GM19023 (cell line): ENCODE data around the gene TIPARP.
"Not testable (repeated sequence)": the region's sequence is repeated elsewhere in the genome, so short reads cannot be mapped to it uniquely, and the experiment has no call there.

Experiments
- ATAC-seq: cut with Tn5 transposase; IDR thresholded peaks from one replicate; pipeline ENCODE4 v1.9.1; 2021; ENCODE audit warnings: mild to moderate bottlenecking, moderate library complexity; ENCODE audit not compliant: unreplicated experiment

Gene TIPARP

DNA sequence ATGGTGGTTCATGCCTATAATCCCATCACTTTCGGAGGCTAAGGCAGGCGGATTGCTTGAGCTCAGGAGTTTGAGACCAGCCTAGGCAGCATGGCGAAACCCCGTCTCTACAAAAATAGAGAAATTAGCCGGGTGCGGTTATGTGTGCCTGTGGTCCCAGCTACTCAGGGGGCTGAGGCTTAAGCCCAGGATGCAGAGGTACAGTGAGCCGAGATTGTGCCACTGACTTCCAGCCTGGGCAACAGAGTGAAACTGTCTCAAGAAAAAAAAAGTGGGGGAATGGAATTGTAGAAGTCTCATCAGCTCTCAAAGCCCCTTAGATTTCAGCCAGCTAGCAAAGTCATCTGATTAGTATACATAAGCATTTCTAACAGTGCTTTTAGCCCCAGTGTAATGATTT, 33.2 kb downstream of the TIPARP start:
- ATAC-seq, result no peak

DNA sequence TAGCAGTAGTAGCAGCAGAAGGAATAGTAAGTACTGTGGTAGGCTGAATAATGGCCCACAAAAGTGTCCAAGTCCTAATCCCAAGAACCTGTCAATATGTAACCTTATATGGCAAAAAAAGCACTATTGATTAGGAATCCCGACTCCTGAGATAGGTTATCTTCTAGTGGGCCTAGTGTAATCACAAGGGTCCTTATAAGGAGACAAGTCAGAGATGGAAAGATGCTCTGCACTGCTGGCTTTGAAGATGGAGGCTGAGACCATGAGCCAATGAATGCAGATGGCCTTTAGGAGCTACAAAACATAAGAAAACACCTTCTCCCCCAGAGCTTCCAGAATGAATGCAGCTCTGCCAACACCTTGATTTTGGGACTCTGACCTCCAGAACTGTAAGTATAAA, 36.0 kb downstream of the TIPARP start:
- ATAC-seq, result no peak

DNA sequence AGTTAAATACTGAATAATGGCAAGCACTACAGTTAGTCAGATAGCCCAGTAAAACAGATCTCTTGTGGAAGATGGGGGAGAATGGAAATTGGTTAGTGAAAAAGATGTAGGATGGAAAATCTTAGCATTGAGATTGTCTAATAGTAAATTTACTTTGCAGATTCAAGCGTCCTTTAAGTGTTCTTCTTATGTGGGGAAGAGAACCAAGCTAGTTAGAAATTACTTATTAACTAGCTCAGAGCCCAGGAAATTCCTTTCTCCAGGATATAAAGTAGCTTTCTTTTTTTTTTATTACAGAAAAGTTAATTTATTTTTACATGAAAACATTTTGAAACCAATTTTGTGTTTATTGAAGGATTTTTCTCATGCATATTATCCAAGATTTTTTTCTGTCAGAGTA, 36.7 kb downstream of the TIPARP start:
- ATAC-seq, result no peak

DNA sequence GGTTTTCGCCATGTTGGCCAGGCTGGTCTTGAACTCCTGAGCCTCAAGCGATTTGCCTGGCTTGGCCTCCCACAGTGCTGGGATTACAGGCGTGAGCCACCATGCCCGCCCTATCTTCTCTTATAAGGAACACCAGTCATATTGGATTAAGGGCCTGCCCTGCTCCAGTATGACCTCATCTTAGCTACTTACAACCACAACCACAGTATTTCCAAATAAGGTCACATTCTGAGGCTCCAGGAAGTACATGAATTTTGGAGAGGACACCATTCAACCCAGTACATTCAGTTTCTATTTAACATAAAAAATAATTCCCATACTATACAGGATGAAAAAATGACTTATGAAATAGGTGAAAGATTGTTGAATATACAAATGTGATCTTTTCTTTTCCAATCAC, 37.6 kb downstream of the TIPARP start:
- ATAC-seq, result peak; percentile 72

DNA sequence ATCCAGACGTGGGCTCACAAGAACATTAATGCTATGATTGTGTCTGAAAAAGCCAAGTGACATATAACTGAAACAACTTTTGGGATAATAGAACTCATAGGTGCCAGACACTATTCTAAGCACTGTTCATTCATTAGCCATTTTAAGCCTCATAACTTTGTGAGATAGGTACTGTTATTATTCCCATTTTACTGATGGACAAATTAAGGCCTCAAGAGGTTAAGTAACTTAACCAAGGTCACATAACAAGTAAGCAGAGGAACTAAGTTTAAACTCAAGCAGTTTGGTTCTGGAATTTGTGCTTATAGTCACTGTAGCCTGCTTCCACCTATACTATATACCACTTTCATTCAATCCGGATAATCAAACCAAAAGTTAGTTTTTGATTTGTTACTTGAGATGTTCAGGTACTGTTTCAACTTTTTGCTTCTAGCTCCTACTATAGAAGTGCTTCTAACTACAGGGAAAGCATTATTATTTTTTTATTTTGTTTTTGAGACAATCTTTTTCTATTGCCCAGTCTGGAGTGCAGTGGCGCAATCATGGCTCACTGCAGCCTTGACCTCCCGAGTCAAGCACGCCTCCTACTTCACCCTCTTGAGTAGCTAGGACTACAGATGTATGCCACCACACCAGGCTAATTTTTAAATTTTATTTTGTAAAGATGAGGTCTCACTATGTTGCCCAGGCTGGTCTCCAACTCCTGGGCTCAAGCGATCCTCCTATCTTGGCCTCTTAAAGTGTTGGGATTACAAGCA, 41.9 kb downstream of the TIPARP start:
- ATAC-seq, result no peak

DNA sequence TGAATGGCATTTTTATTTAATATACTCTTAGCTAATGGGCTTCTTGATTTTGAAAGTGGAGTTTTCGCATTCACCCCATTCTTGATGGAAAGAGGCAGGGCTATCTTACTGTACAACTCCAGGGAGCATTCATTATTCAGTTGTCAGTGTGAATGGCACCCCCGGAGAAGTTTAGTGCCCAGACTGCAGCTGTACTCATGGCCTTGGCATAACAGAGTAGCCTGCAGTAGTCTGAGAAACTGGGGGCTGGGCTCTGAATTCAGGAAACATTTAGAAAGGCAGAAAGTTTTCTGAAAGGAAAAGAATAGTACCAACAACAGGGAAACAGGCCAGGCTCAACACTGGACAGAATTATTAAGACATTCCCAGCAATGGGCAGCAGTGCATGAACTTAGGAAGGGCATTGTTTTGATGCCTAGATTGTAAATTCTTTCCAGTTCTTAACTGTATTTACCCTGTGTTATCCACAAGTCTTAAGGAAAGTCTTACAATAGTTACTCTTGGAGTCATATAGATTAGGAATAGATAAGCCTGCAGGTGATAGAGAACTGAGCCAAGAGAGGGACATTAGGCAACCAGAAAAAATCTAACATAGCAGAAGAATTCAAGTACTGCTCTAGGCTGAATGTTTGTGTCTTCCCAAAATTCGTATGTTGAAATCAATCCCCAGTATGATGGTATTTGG, 44.4 kb downstream of the TIPARP start:
- ATAC-seq, result no peak

DNA sequence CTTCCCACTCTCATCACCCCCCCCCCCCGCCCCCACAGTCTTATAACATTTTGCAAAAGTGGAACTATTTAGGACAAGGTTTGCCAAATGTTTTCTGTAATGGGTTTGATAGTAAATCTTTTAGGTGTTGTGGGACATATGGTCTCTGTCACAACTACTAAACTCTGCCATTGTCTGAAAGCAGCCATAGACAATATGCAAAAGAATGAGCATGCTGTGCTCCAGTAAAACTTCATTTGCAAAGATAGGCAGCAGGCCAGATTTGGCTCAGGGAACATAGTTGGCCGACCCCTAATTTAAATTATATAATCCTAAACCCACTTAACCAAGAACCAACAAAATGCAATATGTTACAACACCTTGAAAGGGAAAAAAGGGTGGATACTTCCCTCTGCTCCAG, 46.4 kb downstream of the TIPARP start:
- ATAC-seq, result no peak

DNA sequence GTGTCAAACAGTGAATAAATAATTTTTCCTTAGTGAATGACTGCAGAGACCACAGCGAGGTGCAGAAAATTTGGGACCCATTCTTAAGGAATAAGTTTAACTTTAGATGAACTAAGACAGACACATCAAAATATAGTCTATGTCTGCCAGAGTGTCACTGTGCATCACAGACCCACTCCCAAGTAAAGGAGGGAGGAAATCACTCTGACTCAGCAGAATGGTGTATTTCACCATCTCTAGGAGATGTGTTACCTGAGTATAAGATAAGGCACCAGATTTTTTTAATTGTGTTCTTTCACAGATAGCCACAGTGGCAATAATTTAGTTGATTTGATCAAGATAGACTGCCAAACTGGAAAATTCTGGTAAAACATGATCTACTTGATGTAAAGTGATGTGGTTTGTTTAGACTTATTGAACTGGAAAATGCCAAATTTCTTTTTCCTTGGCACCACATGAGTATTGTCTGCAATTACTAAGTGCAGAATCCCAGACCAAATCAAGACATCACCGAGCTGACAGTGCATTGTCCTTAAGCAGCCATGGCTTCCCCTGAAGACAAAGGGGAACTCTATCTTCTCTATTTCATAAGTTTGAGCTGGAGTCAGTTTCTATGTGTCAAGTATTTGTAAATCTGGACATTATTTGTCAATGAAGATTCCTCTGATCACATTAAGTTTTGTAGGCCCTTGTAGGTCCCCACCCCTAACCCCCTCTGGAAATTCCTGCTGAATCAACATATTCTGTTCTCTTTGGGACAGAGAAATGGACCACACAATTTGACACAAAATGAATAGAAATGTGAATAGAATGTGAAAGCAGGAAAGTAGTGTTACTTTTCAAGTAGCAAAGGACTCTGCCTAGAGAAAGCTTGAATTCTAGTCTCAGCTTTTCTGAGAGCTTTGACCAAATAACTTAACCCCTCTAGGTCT, 47.6 kb downstream of the TIPARP start:
- ATAC-seq, result no peak

DNA sequence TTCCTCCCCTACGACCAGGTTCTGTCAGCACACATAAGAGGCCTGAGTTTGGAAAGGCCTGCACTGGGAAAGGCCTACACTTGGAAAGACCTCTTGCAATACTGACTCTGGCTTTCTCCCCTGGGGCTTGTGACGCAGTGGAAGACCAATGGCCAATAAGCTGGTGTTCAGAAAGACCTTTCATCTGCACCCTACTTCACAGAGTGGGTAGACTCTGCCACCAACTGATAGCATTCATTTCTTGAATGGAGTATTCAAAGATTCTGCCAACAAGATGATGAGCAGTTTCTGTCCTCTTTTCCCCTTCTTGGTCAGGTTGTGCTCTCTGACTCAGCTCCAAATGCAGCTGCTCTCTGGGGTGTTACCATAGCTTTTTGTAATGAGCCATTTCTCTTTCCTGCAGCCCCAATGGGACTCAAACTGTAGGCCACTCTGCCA, 48.8 kb downstream of the TIPARP start:
- no peak for ATAC-seq

DNA sequence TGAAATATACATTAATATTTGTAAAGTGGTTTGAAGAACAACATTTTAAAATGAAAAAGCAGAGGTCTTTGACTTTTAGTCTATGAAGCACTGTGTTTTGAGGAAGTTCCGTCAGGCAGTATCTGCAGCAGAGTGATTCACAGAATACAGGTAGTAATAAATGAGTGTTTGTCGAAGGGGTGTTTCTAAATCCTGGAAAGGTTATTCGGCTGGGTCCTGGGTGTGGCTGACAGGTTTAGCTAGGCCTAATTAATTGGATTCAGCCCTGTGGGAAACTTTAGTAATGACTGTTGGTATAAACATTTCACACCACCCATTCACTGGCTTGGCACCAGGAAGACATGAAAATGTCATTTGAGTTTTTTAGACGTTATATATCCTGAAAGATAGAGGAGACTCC, 51.3 kb downstream of the TIPARP start:
- no peak for ATAC-seq

DNA sequence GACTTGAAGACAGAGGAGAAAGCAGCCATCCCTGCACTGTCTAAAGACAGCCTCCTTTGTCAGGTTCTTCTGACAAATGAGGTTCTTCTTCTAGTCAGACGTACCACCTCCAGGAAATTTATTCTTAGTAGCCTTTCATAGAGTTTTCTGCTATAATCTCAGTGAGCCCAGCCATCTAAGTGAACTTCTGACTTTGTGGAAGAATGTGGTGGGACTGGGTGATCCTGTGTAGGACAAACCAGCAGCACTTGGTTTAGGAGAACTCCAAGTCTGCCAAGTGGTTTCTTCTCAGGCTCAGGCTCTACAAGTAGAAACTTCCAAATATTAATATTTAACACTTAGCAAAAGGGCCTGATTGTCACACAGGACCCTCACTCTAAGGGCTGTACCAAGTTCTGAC, 52.1 kb downstream of the TIPARP start:
- no peak for ATAC-seq

DNA sequence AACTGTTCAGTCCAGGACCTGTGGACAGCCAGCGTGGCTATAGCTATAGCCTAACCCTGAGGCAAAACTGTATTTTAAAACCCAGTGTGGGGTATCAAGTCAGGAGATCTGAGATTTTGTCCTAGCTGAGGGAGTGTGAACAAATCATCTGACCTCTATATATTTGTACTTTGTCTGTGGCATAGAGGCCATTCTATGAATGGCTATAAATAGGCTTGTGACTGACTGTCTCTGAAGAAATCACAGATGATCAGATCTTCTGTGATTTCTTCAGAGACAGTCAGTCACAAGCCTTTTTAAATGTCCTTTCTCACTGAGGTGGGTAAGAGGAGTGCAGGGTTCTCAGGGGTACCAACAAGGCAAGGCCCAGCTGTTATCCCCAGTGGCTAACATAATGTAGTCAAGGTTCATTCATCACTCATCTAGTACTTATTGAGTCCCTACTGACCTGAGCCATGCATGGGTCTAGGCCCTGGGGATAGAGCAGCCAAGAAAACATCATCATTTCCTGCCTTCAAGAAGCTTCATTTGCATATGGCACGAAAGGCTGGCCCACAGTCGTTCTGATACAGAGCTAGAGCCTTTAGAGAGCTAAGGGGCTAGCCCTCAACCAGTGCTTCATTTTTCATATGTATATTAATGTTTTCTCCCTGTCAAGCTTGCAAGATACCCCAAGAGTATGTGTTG, 53.3 kb downstream of the TIPARP start:
- ATAC-seq, result peak; percentile 91

DNA sequence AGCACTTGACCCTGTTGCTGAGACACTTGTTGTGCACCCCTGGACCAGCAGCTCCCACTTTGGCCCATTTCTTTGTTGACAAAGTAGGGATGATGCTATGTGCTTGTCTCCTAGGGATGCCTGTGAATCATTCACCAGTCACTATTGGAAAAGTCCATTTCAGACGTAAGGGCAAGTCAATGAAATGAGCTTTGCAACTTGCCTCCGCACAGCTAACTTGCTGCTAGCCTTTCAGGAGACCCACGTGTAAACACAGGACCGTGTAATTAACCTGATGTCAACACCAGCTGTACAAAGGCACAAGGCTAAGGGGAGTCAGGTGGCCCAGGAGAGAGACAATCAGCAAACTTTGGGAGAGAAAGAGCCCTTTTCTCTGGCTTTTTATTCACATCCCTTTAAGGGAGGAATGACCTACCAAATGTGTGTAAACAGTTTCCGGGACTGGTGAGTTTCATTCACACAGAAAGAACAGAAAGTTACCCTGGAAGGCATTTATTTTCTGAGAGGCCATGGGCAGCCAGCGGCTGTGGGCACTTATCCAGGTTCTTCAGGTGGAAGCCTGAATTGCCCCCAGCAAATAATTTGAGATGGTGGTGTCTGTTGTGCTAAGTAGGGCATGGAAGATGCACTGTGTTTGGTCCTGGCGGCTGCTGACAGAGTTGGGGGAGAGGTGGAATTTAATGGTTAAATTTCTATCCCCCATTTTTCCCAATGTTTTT, 54.0 kb downstream of the TIPARP start:
- no peak for ATAC-seq

DNA sequence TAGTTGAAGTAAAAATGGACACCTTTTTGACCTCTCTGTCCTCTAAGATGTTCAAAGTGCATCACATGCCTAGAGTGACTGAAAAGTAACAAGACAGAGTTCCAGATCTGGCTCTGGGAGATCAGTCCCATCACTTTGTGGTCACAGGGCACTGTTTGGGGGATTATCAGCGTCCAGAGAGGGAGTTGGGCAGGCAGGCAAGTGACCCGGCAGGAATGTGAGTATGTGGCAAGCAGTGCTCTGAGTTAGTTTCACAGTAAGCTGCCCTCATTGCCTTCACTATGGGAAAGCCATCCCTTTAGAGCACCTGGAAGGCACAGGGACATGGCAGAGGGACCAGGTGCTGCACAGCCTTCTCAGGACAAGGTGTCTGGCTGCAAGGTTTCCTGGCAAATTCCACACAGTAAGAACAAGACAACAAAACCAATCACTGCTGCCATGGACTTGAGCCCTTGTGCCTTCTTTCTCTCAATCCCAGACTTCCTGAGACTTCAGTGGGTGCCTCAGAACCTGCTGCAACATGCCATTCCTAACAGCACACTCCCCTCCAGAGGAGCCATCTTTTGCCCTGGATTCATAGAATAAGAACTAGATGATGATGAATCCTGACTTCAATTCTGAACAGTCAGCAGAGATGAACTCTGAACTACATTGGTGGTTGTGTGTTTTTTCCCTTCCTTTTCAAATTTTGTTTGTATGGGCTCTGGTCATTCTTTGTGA, 55.2 kb downstream of the TIPARP start:
- no peak for ATAC-seq

DNA sequence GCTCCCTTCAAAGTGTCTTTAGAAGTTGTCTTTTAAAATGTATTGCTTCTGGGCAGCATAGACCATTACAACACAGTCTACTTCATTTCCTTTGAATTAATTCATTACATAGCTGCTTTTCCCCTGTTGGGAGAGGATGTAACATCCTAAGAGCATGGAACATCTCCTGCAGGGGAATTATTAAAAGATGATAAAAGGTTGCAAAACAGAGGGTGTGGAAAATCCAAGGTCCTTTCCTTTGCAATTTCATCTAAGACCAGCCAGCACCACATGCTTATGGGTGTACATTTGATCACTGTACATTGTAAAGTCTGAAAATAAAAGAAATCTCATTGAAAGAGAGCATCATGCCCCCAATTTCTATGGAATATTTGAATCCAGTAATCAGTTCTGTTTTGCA, 57.4 kb downstream of the TIPARP start:
- no peak for ATAC-seq

DNA sequence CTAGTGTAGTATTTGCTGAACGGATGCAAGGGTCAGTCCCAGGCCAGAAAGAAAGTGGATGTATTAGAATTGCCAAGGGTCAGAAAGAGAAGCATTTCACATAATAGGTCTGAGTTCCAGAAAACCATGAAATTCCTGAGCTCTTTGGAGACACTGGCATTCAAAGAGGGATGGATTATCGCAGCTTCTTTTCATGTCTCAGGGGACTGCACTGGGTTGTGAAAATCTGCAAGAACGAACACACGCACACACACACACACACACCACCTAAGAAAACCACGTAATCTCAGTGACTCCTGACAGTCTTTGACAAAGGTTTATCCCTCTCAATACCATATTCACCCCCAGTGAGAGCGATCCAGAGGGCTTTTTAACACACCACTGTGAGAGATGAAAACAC, 57.9 kb downstream of the TIPARP start:
- no peak for ATAC-seq

DNA sequence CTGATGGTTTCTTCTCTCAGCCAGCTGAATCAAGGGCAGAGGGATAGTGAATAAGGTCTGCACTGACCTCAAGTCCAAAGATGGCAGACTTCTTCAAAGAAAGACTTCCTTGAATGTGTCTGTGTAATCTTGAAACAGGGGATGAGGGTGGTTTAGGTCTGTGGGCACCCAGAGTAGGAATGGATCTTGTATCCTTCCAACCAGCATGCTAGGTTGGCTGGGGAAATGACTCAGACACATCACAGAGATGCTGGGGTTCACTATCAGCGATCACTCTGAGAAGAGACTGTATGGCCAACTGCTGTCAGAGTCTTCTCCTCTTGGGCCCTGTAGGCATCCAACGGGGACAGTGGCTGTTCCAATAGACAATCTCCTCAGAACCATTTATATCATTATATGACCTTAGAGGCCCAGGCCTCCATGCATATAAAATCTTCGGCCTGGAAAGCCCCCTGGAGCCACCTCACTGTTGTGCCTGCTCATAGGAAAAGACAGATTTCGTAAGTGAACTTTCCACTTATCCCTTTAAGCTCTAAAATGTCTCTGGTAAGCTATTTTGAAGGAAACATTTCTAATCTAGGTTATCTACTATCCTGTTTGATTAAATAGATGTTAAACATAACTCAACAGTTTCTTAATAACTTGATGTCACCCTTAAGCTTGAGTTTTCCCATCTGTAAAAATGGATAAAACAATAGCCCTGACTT, 58.5 kb downstream of the TIPARP start:
- ATAC-seq, result no peak

DNA sequence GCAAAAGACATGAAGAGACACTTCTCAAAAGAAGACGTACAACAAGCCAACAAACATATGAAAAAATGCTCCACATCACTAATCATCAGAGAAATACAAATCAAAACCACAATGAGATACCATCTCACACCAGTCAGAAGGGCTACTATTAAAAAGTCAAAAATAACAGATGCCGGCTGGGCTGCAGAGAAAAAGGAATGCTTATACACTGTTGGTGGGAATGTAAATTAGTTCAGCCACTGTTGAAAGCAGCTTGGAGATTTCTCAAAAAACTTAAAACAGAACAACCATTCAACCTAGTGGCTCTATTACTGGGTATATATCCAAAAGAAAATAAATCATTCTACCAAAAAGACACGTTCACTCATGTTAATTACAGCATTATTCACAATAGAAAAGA, 60.3 kb downstream of the TIPARP start:
- not testable (repeated sequence) for ATAC-seq

DNA sequence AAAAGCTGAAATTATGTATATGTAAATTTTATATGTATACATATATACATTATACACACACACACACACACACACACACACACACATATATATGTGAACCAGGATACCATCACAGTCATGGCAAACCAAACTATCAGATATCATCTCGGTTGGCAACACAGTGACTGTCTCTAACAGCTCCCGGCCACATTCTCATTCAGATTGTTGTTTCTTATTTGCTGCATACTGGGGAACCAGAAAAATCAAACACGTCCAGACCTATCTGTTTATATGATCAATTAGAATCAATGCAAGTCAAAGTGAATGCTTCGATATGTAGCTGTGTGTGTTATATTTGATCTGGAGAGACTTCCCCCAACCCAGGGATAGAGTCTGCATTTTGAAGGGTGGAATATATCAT, 61.1 kb downstream of the TIPARP start:
- no peak for ATAC-seq
